ES-I3 (cell line): ENCODE measurements around the gene NTN1.

Experiments
- H3K36me3 ChIP-seq: 2 replicates; pipeline ENCODE4 v1.6.1; 2013; ENCODE audit warnings: mild to moderate bottlenecking, low read length, control low read depth, moderate library complexity; ENCODE audit not compliant: insufficient read depth
- H3K4me1 ChIP-seq: 2 replicates; pipeline ENCODE4 v1.6.1; 2013; ENCODE audit warnings: mild to moderate bottlenecking, control low read depth, low read length; ENCODE audit not compliant: insufficient read depth
- H3K9ac ChIP-seq: 2 replicates; pipeline ENCODE4 v1.6.1; 2013; ENCODE audit warnings: low read depth, mild to moderate bottlenecking, low read length, moderate library complexity
- H3K9me3 ChIP-seq: 2 replicates; pipeline ENCODE4 v1.6.1; 2013; ENCODE audit warnings: mild to moderate bottlenecking, low read length, moderate library complexity; ENCODE audit not compliant: control insufficient read depth, insufficient read depth

The NTN1 gene

DNA sequence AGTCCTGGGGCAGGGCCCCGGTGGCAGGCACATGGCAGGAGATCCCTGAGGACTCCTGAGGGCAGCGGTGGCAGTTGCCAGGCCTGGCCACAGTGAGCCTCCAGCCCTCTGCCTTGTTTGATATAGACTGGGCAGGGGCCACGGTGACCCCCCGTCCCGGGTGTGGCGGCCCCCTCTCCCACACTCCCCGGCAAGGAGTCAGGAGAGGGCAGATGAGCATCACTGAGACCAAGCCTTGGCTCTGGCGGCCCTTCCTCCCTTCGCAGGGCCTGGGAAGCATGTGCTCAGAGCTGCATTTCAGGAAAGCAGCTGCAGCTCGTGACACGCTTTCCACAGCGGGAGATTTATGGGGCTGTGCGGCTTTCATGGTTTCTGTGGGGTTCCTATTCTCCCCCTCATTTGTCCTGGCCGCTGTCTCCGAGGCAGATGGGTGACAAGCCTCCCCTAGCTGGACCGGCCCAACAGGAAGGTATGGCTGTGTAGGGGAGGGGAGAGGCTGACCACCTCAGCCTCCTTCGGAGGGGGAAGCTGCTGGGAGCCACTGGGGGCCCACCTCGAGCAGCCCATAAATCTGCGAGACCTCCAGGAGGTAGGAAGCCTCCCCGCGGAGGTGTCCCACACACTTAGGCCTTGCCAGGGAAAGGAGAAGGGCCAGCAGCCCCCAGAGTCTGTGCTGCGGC, 211.4 kb downstream of the NTN1 start:
- Histone ChIP-seq H3K9me3 (no peaks in the 10 kb centered on the region), H3K4me1 (no peaks in the 10 kb centered on the region; the same call in 1 of the 2 replicates), H3K9ac (no peak overlapping the region), H3K36me3 (no peaks in the 10 kb centered on the region)

DNA sequence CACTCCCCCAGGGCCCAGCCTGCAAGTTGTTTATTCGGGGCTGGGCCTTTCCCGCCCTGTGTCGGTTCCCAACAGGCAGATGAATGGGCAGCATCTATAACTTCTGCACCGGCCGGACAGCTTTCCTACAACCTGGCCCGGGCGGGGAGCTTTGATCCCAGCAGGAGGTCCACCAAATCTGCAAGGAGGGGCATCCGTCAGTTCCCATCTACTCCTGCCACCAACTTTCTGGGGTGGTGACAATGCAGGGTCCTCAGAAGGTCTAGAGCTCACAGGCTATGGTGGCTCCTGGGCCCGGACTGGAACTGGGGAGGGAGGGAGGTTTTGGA, 211.9 kb downstream of the NTN1 start:
- H3K36me3 ChIP-seq: no peaks in the 10 kb centered on the region
- H3K4me1 ChIP-seq: no peaks in the 10 kb centered on the region; the same call in 1 of the 2 replicates
- no peaks in the 10 kb centered on the region for H3K9me3 ChIP-seq
- H3K9ac ChIP-seq: no peak overlapping the region

DNA sequence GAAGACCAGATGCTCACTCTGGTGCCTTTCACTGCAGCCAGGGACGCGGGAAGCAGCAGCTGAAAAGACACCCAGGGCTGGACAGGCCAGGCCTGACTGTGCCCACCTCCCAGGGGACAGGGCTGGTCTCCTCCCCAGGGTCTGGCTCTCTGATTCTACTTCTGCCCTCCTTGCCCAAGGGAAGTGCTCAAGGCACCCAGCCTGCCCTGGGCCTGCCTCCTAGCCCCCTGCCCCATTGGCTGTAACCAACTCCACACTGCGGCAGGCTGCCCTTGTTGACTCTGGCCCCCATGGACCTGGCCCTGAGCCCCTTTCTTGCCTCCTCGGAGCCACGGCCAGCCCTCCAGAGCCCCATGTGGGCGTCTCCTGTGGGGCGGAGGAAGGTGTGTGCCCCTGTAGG, 212.5 kb downstream of the NTN1 start:
- no peak overlapping the region for H3K9ac ChIP-seq
- H3K4me1 ChIP-seq: peaks cover 2% of the 10 kb centered on the region; the same call in 1 of the 2 replicates
- no peaks in the 10 kb centered on the region for H3K9me3 ChIP-seq
- no peaks in the 10 kb centered on the region for H3K36me3 ChIP-seq

DNA sequence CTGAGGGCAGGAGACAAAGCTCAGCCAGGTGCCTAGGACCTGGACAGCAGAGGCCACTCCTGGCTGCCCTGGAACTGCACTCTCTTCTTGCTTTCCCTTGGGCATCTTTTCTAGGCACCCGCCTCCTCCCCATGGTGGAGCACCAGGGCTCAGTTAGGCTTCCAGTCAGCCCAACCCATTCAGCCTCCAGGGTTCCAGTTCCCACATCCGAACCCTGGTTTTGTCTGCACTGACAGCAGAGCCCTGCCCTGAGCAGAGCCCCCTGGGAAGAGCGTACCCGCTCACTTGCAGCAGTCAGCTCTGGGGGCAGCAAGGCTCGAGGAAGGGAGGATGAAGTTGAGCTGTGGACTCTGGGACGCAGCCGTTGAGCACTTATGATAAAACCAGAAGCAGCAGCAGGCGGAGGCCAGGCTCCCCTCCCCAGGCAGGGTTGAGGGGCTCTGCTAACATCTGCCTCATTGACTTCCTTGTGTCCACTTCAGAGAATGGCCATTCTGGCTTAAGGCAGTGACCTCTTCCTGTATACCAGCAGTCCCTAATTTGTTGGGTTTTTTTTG, 213.2 kb downstream of the NTN1 start:
- H3K4me1 ChIP-seq: peaks cover 8% of the 10 kb centered on the region; the same call in 1 of the 2 replicates
- H3K36me3 ChIP-seq: no peaks in the 10 kb centered on the region
- no peaks in the 10 kb centered on the region for H3K9me3 ChIP-seq
- H3K9ac ChIP-seq: no peak overlapping the region

DNA sequence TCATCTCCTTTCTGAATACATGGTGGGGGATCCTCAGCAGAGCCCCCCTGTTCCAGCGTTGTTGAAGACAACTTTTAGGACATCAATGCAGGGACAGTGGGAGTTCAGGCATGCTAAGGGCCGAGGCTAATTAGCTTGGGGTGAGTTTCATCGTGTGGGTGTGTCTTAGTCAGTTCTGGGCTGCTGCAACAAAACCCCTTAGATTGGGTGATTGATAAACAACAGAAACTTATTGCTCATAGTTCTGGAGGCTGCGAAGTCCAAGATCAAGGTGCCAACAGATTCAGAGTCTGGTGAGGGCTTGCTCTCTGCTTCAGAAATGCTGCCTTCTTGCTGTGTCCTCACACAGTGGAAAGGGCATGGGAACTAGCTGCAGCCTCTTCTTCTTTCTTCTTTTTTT, 214.0 kb downstream of the NTN1 start:
- no peak overlapping the region for H3K9ac ChIP-seq

DNA sequence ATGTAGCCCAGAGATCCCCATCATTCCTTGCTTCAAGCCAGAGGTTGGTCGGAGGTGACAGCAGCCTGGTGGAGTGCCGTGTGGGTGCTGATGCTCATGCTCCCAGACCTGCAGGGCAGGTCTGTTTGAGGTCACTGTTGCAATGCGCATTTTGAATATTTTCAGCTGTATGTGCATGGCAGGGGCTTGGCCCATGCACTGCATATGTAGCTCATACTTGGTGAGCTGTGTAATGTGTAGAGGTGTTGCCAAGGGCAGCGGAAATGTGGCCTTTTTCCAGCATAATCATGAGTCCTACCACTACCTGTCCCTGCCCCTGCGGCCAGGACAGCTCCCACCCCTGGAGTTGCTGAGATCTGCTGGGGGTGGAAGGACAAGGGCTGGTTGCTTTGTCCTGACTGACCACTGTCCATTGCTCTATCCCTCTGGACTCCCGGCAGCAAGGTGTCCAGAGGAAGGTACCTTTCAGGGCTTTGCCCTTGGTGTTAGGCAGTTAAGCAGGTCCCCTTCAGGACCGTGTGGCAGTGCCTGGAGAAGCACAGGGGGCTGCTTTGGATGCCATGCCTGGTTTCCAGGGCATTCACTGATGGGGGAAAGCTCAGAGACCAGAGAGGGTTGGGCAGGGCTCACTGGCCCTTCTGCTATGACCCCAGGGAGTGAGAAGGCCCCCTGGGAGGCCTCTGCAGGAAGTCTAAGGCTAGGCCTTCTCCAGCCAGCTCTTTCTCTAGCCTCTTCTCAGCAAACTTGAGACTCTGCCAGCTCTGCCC, 215.2 kb downstream of the NTN1 start:
- Histone ChIP-seq H3K4me1 (peaks cover 14% of the 10 kb centered on the region; the same call in 1 of the 2 replicates), H3K9me3 (no peaks in the 10 kb centered on the region), H3K9ac (no peak overlapping the region), H3K36me3 (no peaks in the 10 kb centered on the region)

More for the DNA sequence above, 214.0 kb downstream of the NTN1 start:
- H3K9me3 ChIP-seq: no peaks in the 10 kb centered on the region
- no peaks in the 10 kb centered on the region for H3K36me3 ChIP-seq
- H3K4me1 ChIP-seq: peaks cover 8% of the 10 kb centered on the region; the same call in 1 of the 2 replicates

DNA sequence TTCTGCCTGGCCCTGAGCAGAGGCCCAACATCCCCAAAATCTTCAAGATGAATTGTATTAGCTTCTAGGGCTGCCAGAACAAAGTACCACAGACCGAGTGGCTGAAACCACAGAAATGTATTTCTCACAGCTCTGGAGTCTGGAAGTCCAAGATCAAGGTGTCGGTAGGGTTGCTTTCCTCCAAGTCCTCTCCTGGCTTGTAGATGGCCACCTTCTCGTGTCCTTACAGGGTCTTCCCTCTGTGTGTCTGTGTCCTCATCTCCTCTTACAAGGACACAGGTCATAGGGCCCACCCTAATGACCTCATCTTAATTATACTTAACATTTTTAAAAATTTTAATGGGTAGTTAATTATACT, 215.7 kb downstream of the NTN1 start:
- Histone ChIP-seq H3K36me3 (no peaks in the 10 kb centered on the region), H3K9me3 (no peaks in the 10 kb centered on the region), H3K9ac (no peak overlapping the region), H3K4me1 (peaks cover 19% of the 10 kb centered on the region; the same call in 1 of the 2 replicates)

DNA sequence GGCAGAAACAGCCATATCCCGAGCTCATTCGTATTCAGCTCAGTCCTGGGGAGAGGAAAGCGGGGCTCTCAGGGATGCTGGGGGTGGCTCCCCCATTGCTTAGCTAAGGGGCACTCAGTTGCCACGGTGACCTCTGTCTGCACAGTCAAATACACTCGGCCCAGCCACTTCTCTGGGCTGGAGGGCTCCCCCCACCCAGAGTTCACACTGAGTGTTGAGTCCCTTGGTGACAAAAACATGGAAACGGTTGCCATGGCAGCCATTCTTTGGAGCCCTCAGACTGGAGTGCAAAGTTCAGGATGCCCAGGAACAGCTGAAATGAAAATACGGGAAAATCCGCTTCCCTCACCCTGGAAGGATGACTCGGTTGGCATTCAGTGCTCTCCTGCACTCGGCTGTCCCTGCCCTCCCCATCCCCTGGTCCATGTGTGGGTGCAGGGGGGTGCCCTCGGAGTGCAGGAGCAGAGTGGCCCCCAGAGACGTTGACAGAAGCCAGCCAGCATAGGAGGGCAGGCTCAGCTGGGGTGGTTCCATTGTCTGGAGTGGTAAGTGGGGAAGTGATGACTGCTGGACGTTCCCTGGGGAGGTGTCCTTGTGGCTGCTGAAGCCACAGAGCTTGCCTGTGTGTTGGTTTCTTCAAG, 216.5 kb downstream of the NTN1 start:
- Histone ChIP-seq H3K9me3 (no peaks in the 10 kb centered on the region), H3K36me3 (no peaks in the 10 kb centered on the region), H3K4me1 (peaks cover 19% of the 10 kb centered on the region; the same call in 1 of the 2 replicates), H3K9ac (no peak overlapping the region)

DNA sequence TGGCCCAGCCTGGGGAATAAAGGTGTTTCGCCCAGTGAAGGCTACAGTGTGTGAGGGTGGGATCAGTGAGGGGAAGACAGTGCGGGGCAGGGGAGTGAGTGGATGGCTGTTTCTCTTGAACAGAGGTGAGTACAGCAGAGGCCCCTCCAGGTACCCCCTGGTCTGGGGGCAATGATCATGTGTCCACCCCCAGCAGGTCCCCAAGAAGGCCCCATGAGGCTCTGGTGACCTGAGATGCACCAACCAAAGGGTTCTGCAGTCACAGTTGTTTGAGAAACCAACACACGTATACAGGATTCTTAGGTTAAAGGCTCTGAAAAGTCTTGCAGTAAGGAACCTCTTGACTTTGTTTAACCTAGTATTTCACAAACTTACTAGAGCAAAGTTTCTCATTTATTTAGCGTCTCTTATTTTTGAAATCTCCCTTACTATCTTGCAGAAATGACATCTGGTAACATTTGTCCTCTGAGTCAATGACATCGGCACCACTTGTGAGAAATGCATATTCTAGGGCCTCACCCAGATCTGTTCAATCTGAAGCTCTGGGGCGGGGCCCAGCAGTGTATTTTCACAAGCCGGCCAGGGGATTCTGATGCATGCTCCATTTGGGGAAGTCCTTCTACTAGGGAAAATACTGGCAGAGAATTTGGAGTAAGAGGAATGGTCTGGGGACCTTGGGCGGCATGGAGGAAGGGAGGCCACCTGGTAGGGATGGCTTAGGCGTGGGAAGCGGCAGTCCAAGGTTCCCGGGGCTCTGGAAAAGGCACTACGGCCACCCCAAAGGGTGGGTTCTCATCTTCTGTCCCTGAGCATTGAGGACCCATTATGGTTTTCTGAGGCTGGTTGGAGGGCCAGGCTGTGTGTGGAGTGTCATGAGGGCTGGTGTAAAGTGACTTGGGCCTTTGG, 217.3 kb downstream of the NTN1 start:
- Histone ChIP-seq H3K9ac (no peak overlapping the region), H3K36me3 (no peaks in the 10 kb centered on the region), H3K4me1 (peaks cover 19% of the 10 kb centered on the region; the same call in 1 of the 2 replicates), H3K9me3 (no peaks in the 10 kb centered on the region)

DNA sequence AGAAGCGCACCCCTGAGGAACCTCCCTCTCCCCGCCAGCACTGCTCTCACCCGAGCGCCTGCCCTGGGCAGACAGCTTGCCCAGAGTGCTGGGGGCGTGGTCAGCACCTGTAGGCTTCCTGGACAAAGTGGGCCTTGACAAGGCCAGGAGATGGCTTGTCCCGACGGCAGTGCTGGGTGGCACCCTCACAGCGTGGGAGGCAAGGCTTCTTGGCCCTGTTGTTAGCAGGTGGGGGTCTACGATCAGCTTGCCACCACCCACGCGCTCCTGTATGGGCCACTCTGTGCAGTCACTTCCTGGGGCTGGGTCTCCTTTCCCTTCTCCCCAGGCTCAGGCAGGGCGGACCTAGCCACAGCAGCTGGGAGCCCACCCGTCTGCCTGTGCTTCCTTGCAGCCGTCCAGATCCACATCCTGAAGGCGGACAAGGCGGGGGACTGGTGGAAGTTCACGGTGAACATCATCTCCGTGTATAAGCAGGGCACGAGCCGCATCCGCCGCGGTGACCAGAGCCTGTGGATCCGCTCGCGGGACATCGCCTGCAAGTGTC, 218.0 kb downstream of the NTN1 start:
- H3K36me3 ChIP-seq: no peaks in the 10 kb centered on the region
- peak overlapping the region; percentile 74 for H3K9ac ChIP-seq
- H3K9me3 ChIP-seq: no peaks in the 10 kb centered on the region
- H3K4me1 ChIP-seq: peaks cover 22% of the 10 kb centered on the region; the same call in 1 of the 2 replicates

DNA sequence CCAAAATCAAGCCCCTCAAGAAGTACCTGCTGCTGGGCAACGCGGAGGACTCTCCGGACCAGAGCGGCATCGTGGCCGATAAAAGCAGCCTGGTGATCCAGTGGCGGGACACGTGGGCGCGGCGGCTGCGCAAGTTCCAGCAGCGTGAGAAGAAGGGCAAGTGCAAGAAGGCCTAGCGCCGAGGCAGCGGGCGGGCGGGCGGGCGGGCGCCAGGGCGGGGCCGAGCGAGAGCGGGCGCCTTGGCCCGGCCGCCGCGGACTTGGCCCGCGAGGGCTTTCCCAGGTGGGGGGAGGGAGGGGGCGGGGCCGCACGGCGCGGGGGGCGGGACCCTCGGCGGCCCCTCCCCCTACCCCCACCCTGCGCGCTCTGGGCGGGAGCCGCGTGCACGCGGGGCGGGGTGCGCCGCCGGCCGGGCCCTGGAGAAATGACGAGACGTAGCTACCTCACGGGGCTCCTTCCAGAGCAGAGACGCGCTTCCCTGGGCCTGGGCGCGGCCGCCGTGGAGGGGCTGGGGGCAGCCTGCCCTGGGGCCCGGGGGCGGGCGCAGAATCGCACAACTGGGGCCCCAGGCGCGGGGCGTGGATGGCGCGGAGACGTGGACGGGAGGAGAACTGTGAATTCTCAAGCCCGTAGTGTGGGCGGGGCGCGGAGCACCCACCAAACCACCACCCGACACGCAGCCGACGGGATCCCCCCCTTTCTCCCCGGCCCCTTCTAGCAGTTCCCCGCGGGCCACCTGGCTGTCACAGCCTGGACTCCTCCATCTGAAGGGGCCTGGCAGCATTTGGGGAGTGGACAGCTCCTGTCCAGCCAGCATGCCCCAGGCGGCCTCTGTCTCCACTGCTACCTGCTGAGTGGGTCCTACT, 218.7 kb downstream of the NTN1 start:
- peaks cover 24% of the 10 kb centered on the region; the same call in 1 of the 2 replicates for H3K4me1 ChIP-seq
- no peaks in the 10 kb centered on the region for H3K36me3 ChIP-seq
- no peaks in the 10 kb centered on the region for H3K9me3 ChIP-seq
- peak overlapping the region; percentile 74 for H3K9ac ChIP-seq

DNA sequence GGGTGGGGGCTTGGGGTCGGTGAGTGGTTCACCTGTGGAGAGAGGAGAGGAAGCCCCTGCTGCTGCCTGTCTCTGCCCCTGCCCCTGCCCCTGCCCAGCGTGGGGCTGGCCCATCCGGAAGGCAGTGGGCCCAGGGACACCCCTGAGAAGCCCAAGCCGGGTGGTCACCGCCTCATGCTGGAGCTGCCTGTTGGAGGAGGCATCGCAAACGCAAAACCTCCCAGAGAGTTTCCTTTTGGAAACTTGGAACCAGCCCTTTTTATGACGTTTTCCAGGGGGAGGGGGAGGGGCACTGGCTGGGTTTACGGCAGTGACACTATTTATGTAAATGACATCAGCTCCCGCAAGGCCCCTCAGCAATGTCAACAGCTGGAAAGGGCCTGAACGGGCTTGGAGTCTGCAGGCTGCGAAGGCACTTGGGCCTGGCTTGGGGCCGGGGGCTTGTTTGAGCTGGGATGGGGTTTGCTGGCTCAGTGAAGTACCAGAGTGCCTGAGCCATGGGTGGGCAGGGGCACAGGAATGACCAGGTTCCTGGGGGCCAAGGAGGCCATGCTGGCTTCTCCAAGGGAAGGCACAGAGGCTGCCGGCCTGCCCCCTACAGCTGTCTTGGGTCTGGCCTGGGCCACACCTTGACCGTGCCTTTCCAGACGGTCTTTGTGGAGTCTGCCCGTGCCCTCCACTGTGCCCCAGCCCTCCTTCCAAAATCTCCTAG, 219.5 kb downstream of the NTN1 start:
- Histone ChIP-seq H3K9ac (peak overlapping the region; percentile 54), H3K9me3 (no peaks in the 10 kb centered on the region), H3K4me1 (peaks cover 24% of the 10 kb centered on the region; the same call in 1 of the 2 replicates), H3K36me3 (no peaks in the 10 kb centered on the region)
